GM12874 (cell line): ENCODE results near the gene GET3.

Experiments
- TF ChIP-seq, protein P1 (sequence below): IDR thresholded peaks from 2 replicates; pipeline ENCODE4 v1.5.1; 2011; ENCODE audit warnings: low read depth, mild to moderate bottlenecking, control low read depth, low read length, moderate library complexity; ENCODE audit not compliant: insufficient read depth

The GET3 gene

DNA sequence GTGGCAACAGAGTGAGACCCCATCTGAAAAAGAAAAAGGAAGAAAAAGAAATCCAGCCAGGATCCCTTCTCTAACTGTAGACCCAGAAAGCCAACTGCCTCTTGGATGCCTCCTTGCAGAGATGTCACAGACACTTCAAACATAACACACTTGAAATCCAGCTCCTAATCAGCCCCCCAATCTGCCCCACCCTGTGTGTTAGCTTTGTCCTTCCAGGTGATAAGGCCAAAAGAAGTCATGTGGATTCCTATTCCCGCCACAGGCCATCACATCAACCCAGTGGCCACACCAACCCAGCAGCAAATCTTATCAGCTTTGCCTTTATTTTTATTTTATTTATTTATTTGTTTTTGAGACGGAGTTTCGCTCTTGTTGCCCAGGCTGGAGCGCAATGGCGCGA lies 22.4 kb downstream of the GET3 start:
- TF ChIP-seq, protein P1, sequence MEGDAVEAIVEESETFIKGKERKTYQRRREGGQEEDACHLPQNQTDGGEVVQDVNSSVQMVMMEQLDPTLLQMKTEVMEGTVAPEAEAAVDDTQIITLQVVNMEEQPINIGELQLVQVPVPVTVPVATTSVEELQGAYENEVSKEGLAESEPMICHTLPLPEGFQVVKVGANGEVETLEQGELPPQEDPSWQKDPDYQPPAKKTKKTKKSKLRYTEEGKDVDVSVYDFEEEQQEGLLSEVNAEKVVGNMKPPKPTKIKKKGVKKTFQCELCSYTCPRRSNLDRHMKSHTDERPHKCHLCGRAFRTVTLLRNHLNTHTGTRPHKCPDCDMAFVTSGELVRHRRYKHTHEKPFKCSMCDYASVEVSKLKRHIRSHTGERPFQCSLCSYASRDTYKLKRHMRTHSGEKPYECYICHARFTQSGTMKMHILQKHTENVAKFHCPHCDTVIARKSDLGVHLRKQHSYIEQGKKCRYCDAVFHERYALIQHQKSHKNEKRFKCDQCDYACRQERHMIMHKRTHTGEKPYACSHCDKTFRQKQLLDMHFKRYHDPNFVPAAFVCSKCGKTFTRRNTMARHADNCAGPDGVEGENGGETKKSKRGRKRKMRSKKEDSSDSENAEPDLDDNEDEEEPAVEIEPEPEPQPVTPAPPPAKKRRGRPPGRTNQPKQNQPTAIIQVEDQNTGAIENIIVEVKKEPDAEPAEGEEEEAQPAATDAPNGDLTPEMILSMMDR: no peak

DNA sequence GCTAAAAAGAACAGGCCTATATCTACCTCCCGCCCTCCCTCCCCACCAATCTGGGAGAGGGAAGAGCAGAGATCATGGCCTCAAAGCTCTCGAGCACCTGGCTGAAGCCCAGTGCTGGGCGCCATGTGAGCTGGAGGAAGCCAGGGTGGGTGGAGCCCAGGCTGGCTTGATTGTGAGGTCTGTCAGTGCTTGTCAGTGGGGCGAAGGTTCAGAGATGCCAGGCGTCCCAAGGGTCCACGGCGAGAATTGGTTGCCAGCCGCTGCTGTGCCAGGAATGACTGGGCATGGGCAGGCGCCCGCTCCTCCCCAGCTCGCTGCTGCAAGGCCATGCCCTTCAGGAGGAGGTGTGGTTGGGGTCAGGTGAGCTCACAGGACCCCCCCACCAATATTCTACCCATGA lies 25.8 kb downstream of the GET3 start:
- TF ChIP-seq, protein P1: no peak

DNA sequence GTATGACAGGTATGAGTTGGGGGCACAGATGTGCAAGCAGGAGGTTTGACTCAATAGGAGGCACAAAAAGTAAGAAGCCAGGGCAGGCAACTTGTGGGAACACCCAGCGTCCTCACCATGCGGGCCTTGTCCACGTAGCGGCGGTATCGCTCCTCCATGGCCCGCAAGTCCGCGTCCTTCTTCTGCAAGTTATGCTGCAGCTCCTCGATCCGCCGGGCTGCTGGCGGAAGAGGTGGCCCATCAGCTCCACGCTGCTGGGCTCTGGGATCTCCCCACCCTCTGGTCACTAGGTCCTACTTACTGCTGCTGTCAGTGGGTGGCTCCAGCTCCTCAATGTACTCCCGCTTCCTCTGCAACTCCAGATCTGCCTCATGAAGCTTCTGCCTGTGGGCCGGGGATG lies 27.4 kb downstream of the GET3 start:
- TF ChIP-seq, protein P1: no peak

DNA sequence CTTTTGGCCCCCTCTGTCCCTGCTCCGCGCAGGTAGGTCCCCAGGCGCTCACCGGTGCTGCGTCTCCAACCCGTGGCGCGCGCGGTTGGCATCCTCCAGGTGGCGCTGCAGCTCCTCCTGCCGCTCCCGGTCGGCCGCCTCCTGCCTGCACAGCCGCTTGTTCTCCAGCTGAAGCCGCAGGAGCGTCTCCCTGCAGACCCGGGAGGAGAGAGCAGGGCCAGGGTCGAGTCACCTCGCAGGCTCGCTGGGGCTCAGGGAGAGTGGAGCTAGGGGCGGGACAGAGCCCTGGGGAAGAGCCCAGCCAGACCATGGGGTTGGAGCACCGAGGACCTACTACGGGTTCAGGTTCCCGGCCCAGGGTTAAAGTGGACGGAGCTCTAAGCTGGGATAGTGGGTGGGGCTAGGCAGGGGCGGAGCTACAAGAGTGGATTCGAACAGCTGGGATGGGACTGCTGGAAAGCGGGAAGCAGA lies 28.8 kb downstream of the GET3 start:
- TF ChIP-seq, protein P1: peak; percentile 93

DNA sequence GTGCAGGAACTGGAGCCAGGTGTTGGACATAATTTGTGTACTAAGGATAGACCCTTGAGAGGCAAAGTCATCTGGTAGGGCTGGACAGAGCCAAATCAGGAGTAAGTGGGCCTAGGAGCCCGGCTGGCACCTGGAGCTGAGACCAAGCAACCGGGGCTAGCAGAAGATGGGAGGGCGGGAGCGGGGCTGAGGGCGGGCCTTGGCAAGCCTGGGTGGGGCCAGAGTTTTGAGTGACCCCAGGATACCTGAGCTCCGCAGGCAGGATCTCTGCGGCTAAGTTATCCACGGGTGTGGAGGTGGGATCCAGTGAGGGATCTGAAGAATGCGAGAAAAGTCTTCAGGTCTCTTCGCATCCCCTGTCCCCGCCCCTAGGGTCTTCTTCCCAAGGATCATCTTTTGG lies 29.9 kb downstream of the GET3 start:
- TF ChIP-seq, protein P1: no peak

DNA sequence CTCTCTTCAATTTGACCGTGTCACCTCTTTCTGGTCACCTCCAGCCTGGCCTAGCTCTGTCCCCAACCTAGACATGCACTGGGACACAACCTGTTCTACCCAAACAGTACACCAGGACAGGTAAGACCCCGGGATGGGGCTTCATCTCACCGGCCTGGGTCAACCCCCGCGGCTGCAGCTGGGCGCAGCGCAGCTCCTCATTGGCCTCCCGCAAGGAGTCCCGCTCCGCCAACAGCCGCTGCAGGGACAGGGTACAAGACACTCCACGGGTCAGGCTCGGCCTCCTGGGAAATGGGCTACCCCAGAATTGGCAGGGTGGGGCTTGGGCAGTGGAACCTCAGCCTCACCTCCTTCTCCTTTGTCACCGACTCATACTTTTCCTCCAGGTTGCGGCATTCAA lies 30.4 kb downstream of the GET3 start:
- TF ChIP-seq, protein P1: no peak

DNA sequence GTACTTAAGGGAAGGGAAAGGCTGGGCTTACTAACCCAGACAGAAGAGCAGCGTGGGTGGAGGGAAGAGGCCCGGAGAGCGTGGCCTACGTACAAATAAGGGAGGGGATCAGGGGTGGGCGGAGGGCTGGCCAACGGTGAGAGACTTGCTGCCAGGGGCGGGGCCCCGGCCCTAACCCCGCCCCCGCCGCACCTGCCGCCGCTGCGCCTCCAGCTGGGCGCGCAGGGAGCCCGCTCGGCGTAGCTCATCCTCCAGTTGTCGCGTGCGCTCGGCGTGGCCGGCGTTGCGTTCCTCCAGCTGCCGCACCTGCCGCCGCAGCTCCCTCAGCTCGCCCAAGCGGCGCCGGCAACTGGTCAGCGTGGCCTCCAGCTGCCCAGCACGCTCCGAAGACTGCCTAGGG lies 32.4 kb downstream of the GET3 start:
- TF ChIP-seq, protein P1: no peak

DNA sequence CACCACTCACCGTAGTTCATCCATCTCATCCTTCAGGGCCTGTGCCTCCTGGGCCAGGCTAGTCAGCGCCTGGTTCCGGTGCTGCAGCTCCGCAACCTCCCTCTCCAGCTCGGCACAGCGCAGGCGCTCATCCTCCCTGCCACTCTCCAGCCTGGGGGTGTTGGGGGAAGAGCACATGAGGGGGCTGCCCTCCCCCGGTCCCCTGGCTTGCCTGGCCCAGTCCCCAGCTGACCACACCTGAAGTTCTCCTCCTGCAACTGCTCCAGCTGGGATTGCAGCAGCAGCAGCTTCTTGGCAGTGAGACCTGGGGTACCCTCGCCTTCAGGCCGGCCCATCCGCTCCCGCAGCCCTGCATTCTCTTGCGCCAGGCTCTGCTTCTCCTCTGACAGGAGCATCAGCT lies 33.6 kb downstream of the GET3 start:
- TF ChIP-seq, protein P1: no peak
